A375 (cell line): ENCODE results near the gene KISS1. TPM values are rescaled to one million over a fixed set of nuclear protein-coding genes. Genes with fewer than 3 reads are reported as not detected.

Source experiments
- total RNA-seq: library from RNA; depleted of rRNA; stranded (reverse); fragments of >200 nt; shearing (Covaris generic); gene quantifications from 2 replicates; pipeline ENCODE4 v1.2.3, GENCODE V29; 2014; rRNA removed

KISS1 gene
- total RNA-seq, result 7.8 and 12.4 TPM in 2 replicates

GRCh38 chr1:204196068-204196795, at the start of gene KISS1:
Gene KISS1 (minus strand): TSS chr1:204196491. CDS start chr1:204192876, 3,615 bp downstream.

GRCh38 chr1:204213668-204214662, 17.7 kb upstream of the KISS1 start, which contains the start of gene GOLT1A:
Gene GOLT1A (minus strand): TSS chr1:204213988. CDS start chr1:204213906, 82 bp downstream.

DNA sequence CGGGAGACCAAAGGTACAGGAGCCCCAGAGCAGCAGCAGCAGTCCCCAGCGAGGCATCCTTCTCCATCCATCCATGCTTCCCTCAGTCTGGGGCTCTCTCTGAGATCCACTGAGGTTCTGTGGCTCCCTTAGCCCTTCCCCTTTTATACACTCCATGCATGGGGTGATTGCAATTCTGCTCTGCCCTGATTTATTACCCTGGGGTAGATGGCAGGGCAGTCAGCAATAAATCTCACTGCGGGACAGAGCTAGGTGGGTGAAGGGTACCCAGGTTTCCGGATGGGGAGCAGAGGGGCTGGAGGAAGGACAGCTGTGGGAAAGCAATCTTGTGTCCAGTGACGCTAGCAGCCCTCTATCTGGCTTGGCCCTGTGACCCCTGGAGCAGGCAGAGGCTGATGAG, 30.1 kb downstream of the KISS1 start, which contains the start of gene REN:
TSS of gene REN (minus strand) at position 119 of the 400 bp plus-strand sequence. CDS start at position 75, 44 bp downstream.

GRCh38 chr1:204151552-204152309, 44.6 kb downstream of the KISS1 start, which contains the start of gene ETNK2:
Gene ETNK2 (minus strand): TSS chr1:204152044. CDS start chr1:204151852, 192 bp downstream.

Other genes with a start within 250 kb of the KISS1 start
- gene SOX13, start 123.4 kb downstream of the KISS1 start, total RNA-seq, result 8.3 and 8.7 TPM in 2 replicates
- 14.2 and 16.4 TPM in 2 replicates for gene ETNK2, start 44.4 kb downstream of the KISS1 start, total RNA-seq
- 0.08 TPM in 1 of 2 replicates, not detected in the other for gene REN, start 30.2 kb downstream of the KISS1 start, total RNA-seq
- 1.6 and 2.0 TPM in 2 replicates for gene GOLT1A, start 17.5 kb upstream of the KISS1 start, total RNA-seq
- gene PLEKHA6, start 163.4 kb upstream of the KISS1 start, total RNA-seq, result 0.53 and 4.7 TPM in 2 replicates
- 57.2 and 61.7 TPM in 2 replicates for gene PPP1R15B, start 215.3 kb upstream of the KISS1 start, total RNA-seq